HepG2 (cell line): Measurements from ENCODE around the gene FGF2. TPM values are rescaled to one million over a fixed set of nuclear protein-coding genes. Genes with fewer than 3 reads are reported as not detected.

Experiments
- AKAP8 ChIP-seq: sonication (generic); formaldehyde crosslinking; IDR thresholded peaks from 2 replicates; pipeline ENCODE4 v1.5.1; 2020; ENCODE audit warnings: mild to moderate bottlenecking, missing genetic modification reagents
- CBX5 ChIP-seq: sonication (generic); formaldehyde crosslinking; IDR thresholded peaks from 2 replicates; pipeline ENCODE4 v1.4.0; 2020; ENCODE audit warnings: missing genetic modification reagents, borderline replicate concordance
- GTF3A ChIP-seq: sonication (generic); formaldehyde crosslinking; conservative IDR thresholded peaks from 2 replicates; pipeline ENCODE4 v1.4.0; 2020; ENCODE audit warnings: mild to moderate bottlenecking, missing genetic modification reagents
- HNRNPL ChIP-seq: fragments of 200-400 bp; formaldehyde crosslinking; IDR thresholded peaks from 2 replicates; pipeline ENCODE4 v1.6.1; 2017; ENCODE audit warnings: mild to moderate bottlenecking, low read depth, low read length
- LCORL ChIP-seq, 2 experiments: fragments of 450-650 bp in 1 of 2; sonication (generic) in 1 of 2; formaldehyde crosslinking in 1 of 2; IDR thresholded peaks; 2 replicates each; pipeline versions ENCODE4 v1.5.0 to v1.6.1; 2017 to 2020; ENCODE audit warnings: antibody characterized with exemption in 1 of 2, missing genetic modification reagents in 1 of 2
- MXI1 ChIP-seq: IDR thresholded peaks from 3 replicates; pipeline ENCODE4 v1.6.1; 2012; ENCODE audit warnings: low read depth, low read length, inconsistent platforms, borderline replicate concordance
- NR2C2 ChIP-seq: sonication (generic); formaldehyde crosslinking; IDR thresholded peaks from 2 replicates; pipeline ENCODE4 v1.4.0; 2020; ENCODE audit warnings: missing genetic modification reagents, mild to moderate bottlenecking, moderate library complexity, borderline replicate concordance
- NR3C1 ChIP-seq: sonication (generic); formaldehyde crosslinking; IDR thresholded peaks from 2 replicates; pipeline ENCODE4 v1.4.0; 2020; ENCODE audit warnings: missing genetic modification reagents
- PHB2 ChIP-seq: fragments of 450-650 bp; IDR thresholded peaks from 2 replicates; pipeline ENCODE4 v1.6.1; 2018; ENCODE audit not compliant: partially characterized antibody
- REPIN1 ChIP-seq: sonication (generic); formaldehyde crosslinking; IDR thresholded peaks from 2 replicates; pipeline ENCODE4 v1.8.0; 2022; ENCODE audit warnings: missing genetic modification reagents, low read depth, mild to moderate bottlenecking, borderline replicate concordance
- SALL1 ChIP-seq: sonication (generic); formaldehyde crosslinking; IDR thresholded peaks from 2 replicates; pipeline ENCODE4 v1.8.0; 2022; ENCODE audit warnings: mild to moderate bottlenecking, missing genetic modification reagents
- SATB2 ChIP-seq: sonication (generic); formaldehyde crosslinking; IDR thresholded peaks from 2 replicates; pipeline ENCODE4 v1.5.0; 2020; ENCODE audit warnings: missing genetic modification reagents
- SPEN ChIP-seq: sonication (generic); formaldehyde crosslinking; IDR thresholded peaks from 2 replicates; pipeline ENCODE4 v1.5.1; 2020; ENCODE audit warnings: low read depth, mild to moderate bottlenecking, missing genetic modification reagents
- THAP9 ChIP-seq: sonication (generic); formaldehyde crosslinking; IDR thresholded peaks from 2 replicates; pipeline ENCODE4; 2020; ENCODE audit warnings: missing genetic modification reagents, mild to moderate bottlenecking, borderline replicate concordance
- TMF1 ChIP-seq: sonication (generic); formaldehyde crosslinking; IDR thresholded peaks from 2 replicates; pipeline ENCODE4 v1.8.1; 2022; ENCODE audit warnings: low read depth, missing genetic modification reagents
- TP53 ChIP-seq: sonication (generic); formaldehyde crosslinking; conservative IDR thresholded peaks from 2 replicates; pipeline ENCODE4 v1.4.0; 2020; ENCODE audit warnings: missing genetic modification reagents
- ZNF136 ChIP-seq: sonication (generic); formaldehyde crosslinking; IDR thresholded peaks from 2 replicates; pipeline ENCODE4 v1.8.1; 2022; ENCODE audit warnings: low read depth, mild to moderate bottlenecking, moderate library complexity, missing genetic modification reagents
- ZNF607 ChIP-seq: sonication (generic); formaldehyde crosslinking; IDR thresholded peaks from 2 replicates; pipeline ENCODE4 v1.5.1; 2020; ENCODE audit warnings: missing genetic modification reagents, mild to moderate bottlenecking, borderline replicate concordance
- ZNF616 ChIP-seq: sonication (generic); formaldehyde crosslinking; IDR thresholded peaks from 2 replicates; pipeline ENCODE4 v1.5.0; 2020; ENCODE audit warnings: low read depth, mild to moderate bottlenecking, missing genetic modification reagents
- ZNF720 ChIP-seq: sonication (generic); formaldehyde crosslinking; IDR thresholded peaks from 2 replicates; pipeline ENCODE4 v1.4.0; 2020; ENCODE audit warnings: missing genetic modification reagents
- ZNF777 ChIP-seq: sonication (generic); formaldehyde crosslinking; IDR thresholded peaks from 2 replicates; pipeline ENCODE4 v1.4.0; 2020; ENCODE audit warnings: missing genetic modification reagents
- polyA plus RNA-seq, 8 experiments: library from polyadenylated mRNA; depleted of rRNA in 3 of 8; stranded (reverse) in 7 of 8; unstranded in 1 of 8; fragments of >200 nt; fragmentation: Illumina TruSeq in 4 of 8; extraction: Trizol in 4 of 8; gene quantifications; 2 replicates each; pipeline versions ENCODE4 v1.2.1 to v1.2.3, GENCODE V29; 2011 to 2016; ENCODE audit warnings: low read depth in 4 of 8, missing spikeins in 1 of 8, mixed read lengths in 1 of 8; ENCODE audit not compliant: insufficient read depth in 1 of 8
- total RNA-seq, 5 experiments: library from RNA; depleted of rRNA; stranded (reverse); fragments of >200 nt; fragmentation: Illumina TruSeq; extraction: Trizol; gene quantifications; 2 replicates each; pipeline ENCODE4 v1.2.3, GENCODE V29; 2016; ENCODE audit warnings: low read depth in 1 of 5

Gene FGF2
- total and polyA plus RNA-seq, 2 of the 13 experiments (the other 11 are each of a cell fraction or from before 2014, with no cell fraction given), result 0.01 to 0.02 TPM

DNA sequence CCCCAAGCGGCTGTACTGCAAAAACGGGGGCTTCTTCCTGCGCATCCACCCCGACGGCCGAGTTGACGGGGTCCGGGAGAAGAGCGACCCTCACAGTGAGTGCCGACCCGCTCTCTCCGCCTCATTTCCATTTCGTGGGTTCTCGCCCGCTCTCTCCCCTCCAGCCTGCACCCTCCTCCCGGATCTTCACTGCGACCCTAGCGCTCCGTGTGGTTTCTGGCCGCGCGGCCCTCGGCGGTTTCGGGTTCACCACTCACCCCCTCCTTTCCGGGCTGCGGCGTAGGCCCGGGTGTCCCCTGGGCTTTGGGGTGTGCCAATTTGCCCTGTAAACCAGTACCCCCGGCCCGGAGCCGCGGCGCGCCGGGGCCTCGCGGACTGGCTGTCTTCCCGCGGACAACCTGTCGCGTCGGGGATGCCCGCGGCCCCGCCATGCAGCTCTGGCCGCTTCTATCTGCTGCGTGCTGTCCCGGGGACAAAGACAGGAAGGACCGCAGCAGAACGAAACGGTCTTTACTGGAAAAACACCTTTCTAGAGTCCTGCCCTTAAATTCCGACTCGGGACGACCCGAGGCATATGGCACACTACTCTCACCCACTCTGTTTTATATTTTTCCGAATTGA lies 737 bp downstream of the FGF2 start (continued):
- TF ChIP-seq THAP9, result no peak
- no peak for TF ChIP-seq TMF1
- TF ChIP-seq ZNF720 (CRISPR knock-in tag), result no peak
- no peak for TF ChIP-seq GTF3A (CRISPR knock-in tag)
- peak; percentile 19; the same call in 1 of the 2 replicates for TF ChIP-seq SALL1
- TF ChIP-seq NR2C2 (CRISPR knock-in tag), result no peak
- TF ChIP-seq NR3C1 (CRISPR knock-in tag), result no peak
- TF ChIP-seq MXI1, result no peak
- no peak for TF ChIP-seq SATB2
- TF ChIP-seq CBX5 (CRISPR knock-in tag), result no peak
- peak; percentile 91 for TF ChIP-seq ZNF777 (CRISPR knock-in tag)
- no peak for TF ChIP-seq AKAP8 (CRISPR knock-in tag)
- TF ChIP-seq LCORL (IDR thresholded peaks at IDR 0.05), result no peak
- 0 out of 2 replicates have a peak, but pooled peaks have one; percentile 18 for TF ChIP-seq LCORL (CRISPR knock-in tag; IDR thresholded peaks at IDR 0.05)
- no peak for TF ChIP-seq TP53 (CRISPR knock-in tag)
- no peak for TF ChIP-seq SPEN (CRISPR knock-in tag)
- TF ChIP-seq HNRNPL, result no peak
- no peak for TF ChIP-seq ZNF616 (CRISPR knock-in tag)
- TF ChIP-seq REPIN1 (CRISPR knock-in tag), result no peak
- TF ChIP-seq ZNF607, result no peak
- TF ChIP-seq ZNF136, result no peak
- TF ChIP-seq PHB2, result no peak
